Measurements from ENCODE around the gene BDNF.
"Not testable (repeated sequence)": the region's sequence is repeated elsewhere in the genome, so short reads cannot be mapped to it uniquely, and the experiment has no call there.

The BDNF gene

GRCh38 chr11:27634776-27635175, 65.5 kb downstream of the BDNF start:
- not testable (repeated sequence) for H3K36me3 Mint-ChIP-seq (ENCODE audit: low read depth); H3K9me3 Mint-ChIP-seq; H3K27me3 Mint-ChIP-seq; H3K4me1 Mint-ChIP-seq (ENCODE audit: low read depth); DNase-seq; H3K27ac Mint-ChIP-seq; H3K4me3 Mint-ChIP-seq

- H3K9me3 Mint-ChIP-seq; H3K27me3 Mint-ChIP-seq; H3K4me1 Mint-ChIP-seq (ENCODE audit: low read depth); DNase-seq; H3K27ac Mint-ChIP-seq; H3K4me3 Mint-ChIP-seq; H3K36me3 Mint-ChIP-seq (ENCODE audit: low read depth): not testable (repeated sequence)
Observed at GRCh38 chr11:27634282-27634681, 66.0 kb downstream of the BDNF start.

- not testable (repeated sequence) for H3K27ac Mint-ChIP-seq; DNase-seq; H3K4me1 Mint-ChIP-seq (ENCODE audit: low read depth); H3K36me3 Mint-ChIP-seq (ENCODE audit: low read depth); H3K27me3 Mint-ChIP-seq; H3K4me3 Mint-ChIP-seq; H3K9me3 Mint-ChIP-seq
Observed at GRCh38 chr11:27629023-27629422, 71.2 kb downstream of the BDNF start.

GRCh38 chr11:27627979-27628378, 72.3 kb downstream of the BDNF start:
- Mint-ChIP-seq H3K4me1 (ENCODE audit: low read depth) (no peaks in the 10 kb centered on the region), H3K4me3 (no peak overlapping the region), H3K36me3 (ENCODE audit: low read depth) (no peaks in the 10 kb centered on the region), H3K27ac (no peak overlapping the region), H3K27me3 (no peaks in the 10 kb centered on the region), H3K9me3 (no peaks in the 10 kb centered on the region)
- DNase-seq: no peak

- H3K27me3 Mint-ChIP-seq: no peaks in the 10 kb centered on the region
- no peak overlapping the region for H3K4me3 Mint-ChIP-seq
- no peak overlapping the region for H3K27ac Mint-ChIP-seq
- H3K4me1 Mint-ChIP-seq (ENCODE audit: low read depth): no peaks in the 10 kb centered on the region
- H3K36me3 Mint-ChIP-seq (ENCODE audit: low read depth): no peaks in the 10 kb centered on the region
- DNase-seq: no peak
- H3K9me3 Mint-ChIP-seq: no peaks in the 10 kb centered on the region
Observed at GRCh38 chr11:27626938-27627586, 73.2 kb downstream of the BDNF start.

GRCh38 chr11:27626269-27626937, 73.9 kb downstream of the BDNF start:
- no peaks in the 10 kb centered on the region for H3K36me3 Mint-ChIP-seq (ENCODE audit: low read depth)
- no peak for DNase-seq
- H3K4me1 Mint-ChIP-seq (ENCODE audit: low read depth): no peaks in the 10 kb centered on the region
- no peaks in the 10 kb centered on the region for H3K9me3 Mint-ChIP-seq
- no peak overlapping the region for H3K4me3 Mint-ChIP-seq
- no peak overlapping the region for H3K27ac Mint-ChIP-seq
- H3K27me3 Mint-ChIP-seq: no peaks in the 10 kb centered on the region

GRCh38 chr11:27625347-27625912, 74.8 kb downstream of the BDNF start:
- Mint-ChIP-seq H3K27ac (no peak overlapping the region), H3K36me3 (ENCODE audit: low read depth) (no peaks in the 10 kb centered on the region), H3K27me3 (no peaks in the 10 kb centered on the region), H3K4me3 (no peak overlapping the region), H3K4me1 (ENCODE audit: low read depth) (no peaks in the 10 kb centered on the region), H3K9me3 (no peaks in the 10 kb centered on the region)
- no peak for DNase-seq

GRCh38 chr11:27623945-27624523, 76.2 kb downstream of the BDNF start:
- no peak overlapping the region for H3K27ac Mint-ChIP-seq
- H3K4me1 Mint-ChIP-seq (ENCODE audit: low read depth): no peaks in the 10 kb centered on the region
- H3K27me3 Mint-ChIP-seq: no peaks in the 10 kb centered on the region
- H3K36me3 Mint-ChIP-seq (ENCODE audit: low read depth): no peaks in the 10 kb centered on the region
- H3K4me3 Mint-ChIP-seq: no peak overlapping the region
- no peaks in the 10 kb centered on the region for H3K9me3 Mint-ChIP-seq
- no peak for DNase-seq

GRCh38 chr11:27622541-27623300, 77.5 kb downstream of the BDNF start:
- H3K4me3 Mint-ChIP-seq: no peak overlapping the region
- no peak overlapping the region for H3K27ac Mint-ChIP-seq
- no peaks in the 10 kb centered on the region for H3K36me3 Mint-ChIP-seq (ENCODE audit: low read depth)
- DNase-seq: no peak
- H3K9me3 Mint-ChIP-seq: no peaks in the 10 kb centered on the region
- H3K27me3 Mint-ChIP-seq: no peaks in the 10 kb centered on the region
- no peaks in the 10 kb centered on the region for H3K4me1 Mint-ChIP-seq (ENCODE audit: low read depth)

GRCh38 chr11:27621405-27622161, 78.7 kb downstream of the BDNF start:
- Mint-ChIP-seq H3K27ac (no peak overlapping the region), H3K36me3 (ENCODE audit: low read depth) (no peaks in the 10 kb centered on the region), H3K4me3 (no peak overlapping the region), H3K9me3 (no peaks in the 10 kb centered on the region), H3K27me3 (no peaks in the 10 kb centered on the region), H3K4me1 (ENCODE audit: low read depth) (no peaks in the 10 kb centered on the region)
- DNase-seq: no peak

GRCh38 chr11:27619763-27620335, 80.4 kb downstream of the BDNF start:
- Mint-ChIP-seq H3K4me1 (ENCODE audit: low read depth) (no peaks in the 10 kb centered on the region), H3K36me3 (ENCODE audit: low read depth) (no peaks in the 10 kb centered on the region), H3K9me3 (no peaks in the 10 kb centered on the region), H3K27ac (no peak overlapping the region), H3K4me3 (no peak overlapping the region), H3K27me3 (no peaks in the 10 kb centered on the region)
- DNase-seq: no peak

GRCh38 chr11:27619039-27619574, 81.1 kb downstream of the BDNF start:
- Mint-ChIP-seq H3K4me1 (ENCODE audit: low read depth) (no peaks in the 10 kb centered on the region), H3K27ac (no peak overlapping the region), H3K36me3 (ENCODE audit: low read depth) (no peaks in the 10 kb centered on the region), H3K9me3 (no peaks in the 10 kb centered on the region), H3K4me3 (no peak overlapping the region), H3K27me3 (no peaks in the 10 kb centered on the region)
- no peak for DNase-seq

GRCh38 chr11:27618281-27618915, 81.9 kb downstream of the BDNF start:
- no peaks in the 10 kb centered on the region for H3K36me3 Mint-ChIP-seq (ENCODE audit: low read depth)
- H3K4me3 Mint-ChIP-seq: no peak overlapping the region
- H3K27ac Mint-ChIP-seq: no peak overlapping the region
- no peaks in the 10 kb centered on the region for H3K27me3 Mint-ChIP-seq
- DNase-seq: no peak
- no peaks in the 10 kb centered on the region for H3K9me3 Mint-ChIP-seq
- H3K4me1 Mint-ChIP-seq (ENCODE audit: low read depth): no peaks in the 10 kb centered on the region
